WTC11 (cell line): ENCODE measurements around the gene CEP78. TPM values are rescaled to one million over a fixed set of nuclear protein-coding genes. Genes with fewer than 3 reads are reported as not detected.

Source experiments
- ATAC-seq: fragments of 200-7000 bp; cut with Tn5 transposase; 2 replicates; pipeline ENCODE4 v1.10.0; 2021; ENCODE audit warnings: mild to moderate bottlenecking, moderate library complexity
- CTCF ChIA-PET: fragments of 300-600 bp; sonication (Branson Sonifier 250); formaldehyde crosslinking; loops from one replicate; lab custom pipeline; 2021; ENCODE audit warnings: antibody characterized with exemption; lab: Charles Lee
- POLR2A ChIA-PET: fragments of 350-600 bp; sonication (Branson Sonifier 250); formaldehyde crosslinking; loops from one replicate; lab custom pipeline; 2021; ENCODE audit warnings: antibody characterized with exemption; lab: Charles Lee
- DNase-seq: peaks from one replicate; pipeline ENCODE4 v3.0.0; 2021; ENCODE audit warnings: low spot score
- H3K27ac Mint-ChIP-seq: 2 replicates; pipeline ENCODE4 v1.8.0; 2021; ENCODE audit warnings: mixed read lengths
- H3K27me3 Mint-ChIP-seq: 2 replicates; pipeline ENCODE4 v1.8.0; 2021; ENCODE audit warnings: low read depth, mild to moderate bottlenecking, moderate library complexity, mixed read lengths
- H3K36me3 Mint-ChIP-seq: 2 replicates; pipeline ENCODE4 v1.8.0; 2021; ENCODE audit warnings: mixed read lengths
- H3K4me1 Mint-ChIP-seq: 2 replicates; pipeline ENCODE4 v1.8.0; 2022; ENCODE audit warnings: mixed read lengths
- H3K4me3 Mint-ChIP-seq: 2 replicates; pipeline ENCODE4 v1.8.0; 2021; ENCODE audit warnings: mild to moderate bottlenecking, moderate library complexity, mixed read lengths
- H3K9me3 Mint-ChIP-seq: 2 replicates; pipeline ENCODE4 v1.8.0; 2021; ENCODE audit warnings: mixed read lengths
- CDX4 ChIP-seq: fragments of 250-450 bp; sonication (Bioruptor Pico); IDR thresholded peaks from 2 replicates; pipeline ENCODE4 v1.9.0; 2021; ENCODE audit warnings: moderate library complexity, mild to moderate bottlenecking, inconsistent platforms, borderline replicate concordance
- GTF2I ChIP-seq: fragments of 250-450 bp; sonication (Bioruptor Pico); conservative IDR thresholded peaks from 2 replicates; pipeline ENCODE4 v1.4.0; 2021; ENCODE audit warnings: mild to moderate bottlenecking
- KAT7 ChIP-seq: sonication (generic); formaldehyde crosslinking; IDR thresholded peaks from 2 replicates; pipeline ENCODE4 v1.8.1; 2023; ENCODE audit warnings: missing genetic modification reagents, mild to moderate bottlenecking, borderline replicate concordance
- MXD4 ChIP-seq: fragments of 250-450 bp; sonication (Bioruptor Pico); IDR thresholded peaks from 2 replicates; pipeline ENCODE4 v1.8.0; 2021; ENCODE audit warnings: mild to moderate bottlenecking, moderate library complexity, borderline replicate concordance
- NFE2L1 ChIP-seq: sonication (generic); formaldehyde crosslinking; IDR thresholded peaks from 2 replicates; pipeline ENCODE4 v1.8.1; 2023; ENCODE audit warnings: missing genetic modification reagents
- SOX15 ChIP-seq: fragments of 250-450 bp; sonication (Bioruptor Pico); IDR thresholded peaks from 2 replicates; pipeline ENCODE4 v1.9.0; 2021; ENCODE audit warnings: mild to moderate bottlenecking
- ZNF121 ChIP-seq: sonication (generic); formaldehyde crosslinking; IDR thresholded peaks from 2 replicates; pipeline ENCODE4 v1.8.0; 2023; ENCODE audit warnings: missing genetic modification reagents
- ZNF138 ChIP-seq: sonication (generic); formaldehyde crosslinking; conservative IDR thresholded peaks from 2 replicates; pipeline ENCODE4 v1.8.1; 2022; ENCODE audit warnings: mild to moderate bottlenecking, moderate library complexity, missing genetic modification reagents
- ZNF263 ChIP-seq: sonication (generic); formaldehyde crosslinking; IDR thresholded peaks from 2 replicates; pipeline ENCODE4 v1.8.1; 2022; ENCODE audit warnings: low read depth, mild to moderate bottlenecking, moderate library complexity, missing genetic modification reagents
- ZNF281 ChIP-seq: sonication (generic); formaldehyde crosslinking; IDR thresholded peaks from 2 replicates; pipeline ENCODE4 v1.8.0; 2023; ENCODE audit warnings: mild to moderate bottlenecking, missing genetic modification reagents
- ZNF416 ChIP-seq: fragments of 250-450 bp; sonication (Bioruptor Pico); IDR thresholded peaks from 2 replicates; pipeline ENCODE4 v1.9.0; 2021; ENCODE audit warnings: mild to moderate bottlenecking, inconsistent platforms
- ZNF532 ChIP-seq: fragments of 250-450 bp; sonication (Bioruptor Pico); IDR thresholded peaks from 2 replicates; pipeline ENCODE4 v1.9.0; 2021; ENCODE audit warnings: mild to moderate bottlenecking, borderline replicate concordance
- total RNA-seq: library from RNA; stranded (reverse); gene quantifications from 3 replicates; pipeline ENCODE4 v1.2.3, GENCODE V29; 2021
- TF ChIP-seq, protein P1 (sequence below): sonication (generic); formaldehyde crosslinking; conservative IDR thresholded peaks from 2 replicates; pipeline ENCODE4 v1.8.1; 2023; ENCODE audit warnings: mild to moderate bottlenecking, low read depth, missing genetic modification reagents, moderate library complexity
- TF ChIP-seq, protein P2 (sequence below): sonication (generic); formaldehyde crosslinking; conservative IDR thresholded peaks from 2 replicates; pipeline ENCODE4 v1.8.1; 2022; ENCODE audit warnings: mild to moderate bottlenecking, missing genetic modification reagents
- TF ChIP-seq, protein P3 (sequence below): fragments of 250-450 bp; sonication (Bioruptor Pico); IDR thresholded peaks from 2 replicates; pipeline ENCODE4 v2.1.2; 2022; ENCODE audit warnings: mild to moderate bottlenecking, moderate library complexity

Gene CEP78
- total RNA-seq, 1 experiment from 2014 or later, result 42.0 TPM

DNA sequence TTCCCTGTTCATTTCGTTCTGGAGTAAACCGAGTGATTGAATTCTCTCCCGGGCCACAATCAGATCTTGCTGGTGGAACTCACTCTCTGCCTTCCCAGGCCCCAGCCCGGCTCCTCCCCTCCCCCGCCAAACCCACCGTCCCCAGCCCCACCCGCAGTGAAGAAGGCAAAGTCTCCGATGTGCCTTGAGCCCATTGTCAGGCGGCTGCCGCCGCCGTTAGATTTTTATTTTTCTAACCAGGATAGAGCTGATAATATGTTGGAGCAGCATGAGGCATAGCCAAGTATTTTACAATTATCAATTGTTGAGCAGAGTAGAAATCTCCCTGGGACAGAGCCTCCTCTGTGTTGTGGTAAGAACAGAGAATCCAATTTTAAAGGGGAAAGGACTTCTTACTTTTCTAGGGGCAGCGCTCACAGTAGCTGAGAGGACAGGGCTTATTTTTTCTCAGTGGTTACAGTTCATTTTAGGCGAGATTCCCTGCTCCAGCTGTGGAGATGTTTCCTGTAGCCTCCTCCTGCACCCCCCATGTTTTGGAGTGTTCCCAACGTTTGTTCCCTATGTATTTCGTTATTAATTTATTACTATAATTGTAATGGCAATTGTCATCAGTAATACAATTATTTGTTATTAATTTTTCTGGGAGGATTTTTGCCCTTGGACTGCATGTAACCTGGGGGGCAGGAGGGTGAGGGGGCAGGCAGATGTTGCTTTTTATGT, 62.3 kb downstream of the CEP78 start:
- POLR2A ChIA-PET, result interaction anchor here (1.1 to 1.6 kb wide), 3 partner anchors 10 to 42 kb away, joined by 11 to 24 read pairs (median 16); no protein-coding TSS in a partner anchor
- Mint-ChIP-seq H3K4me3 (peak overlapping the region; percentile 91), H3K27ac (peak overlapping the region; percentile 89), H3K4me1 (peaks cover 31% of the 10 kb centered on the region), H3K9me3 (no peaks in the 10 kb centered on the region), H3K36me3 (peaks cover 31% of the 10 kb centered on the region), H3K27me3 (no peaks in the 10 kb centered on the region)
- no peak for TF ChIP-seq KAT7 (CRISPR knock-in tag)
- TF ChIP-seq CDX4 (CRISPR knock-in tag), result no peak
- TF ChIP-seq GTF2I, result no peak
- TF ChIP-seq, protein P1, sequence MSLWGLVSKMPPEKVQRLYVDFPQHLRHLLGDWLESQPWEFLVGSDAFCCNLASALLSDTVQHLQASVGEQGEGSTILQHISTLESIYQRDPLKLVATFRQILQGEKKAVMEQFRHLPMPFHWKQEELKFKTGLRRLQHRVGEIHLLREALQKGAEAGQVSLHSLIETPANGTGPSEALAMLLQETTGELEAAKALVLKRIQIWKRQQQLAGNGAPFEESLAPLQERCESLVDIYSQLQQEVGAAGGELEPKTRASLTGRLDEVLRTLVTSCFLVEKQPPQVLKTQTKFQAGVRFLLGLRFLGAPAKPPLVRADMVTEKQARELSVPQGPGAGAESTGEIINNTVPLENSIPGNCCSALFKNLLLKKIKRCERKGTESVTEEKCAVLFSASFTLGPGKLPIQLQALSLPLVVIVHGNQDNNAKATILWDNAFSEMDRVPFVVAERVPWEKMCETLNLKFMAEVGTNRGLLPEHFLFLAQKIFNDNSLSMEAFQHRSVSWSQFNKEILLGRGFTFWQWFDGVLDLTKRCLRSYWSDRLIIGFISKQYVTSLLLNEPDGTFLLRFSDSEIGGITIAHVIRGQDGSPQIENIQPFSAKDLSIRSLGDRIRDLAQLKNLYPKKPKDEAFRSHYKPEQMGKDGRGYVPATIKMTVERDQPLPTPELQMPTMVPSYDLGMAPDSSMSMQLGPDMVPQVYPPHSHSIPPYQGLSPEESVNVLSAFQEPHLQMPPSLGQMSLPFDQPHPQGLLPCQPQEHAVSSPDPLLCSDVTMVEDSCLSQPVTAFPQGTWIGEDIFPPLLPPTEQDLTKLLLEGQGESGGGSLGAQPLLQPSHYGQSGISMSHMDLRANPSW (CRISPR knock-in tag), result no peak
- TF ChIP-seq MXD4 (CRISPR knock-in tag), result no peak
- TF ChIP-seq ZNF281 (CRISPR knock-in tag), result no peak
- TF ChIP-seq, protein P2, sequence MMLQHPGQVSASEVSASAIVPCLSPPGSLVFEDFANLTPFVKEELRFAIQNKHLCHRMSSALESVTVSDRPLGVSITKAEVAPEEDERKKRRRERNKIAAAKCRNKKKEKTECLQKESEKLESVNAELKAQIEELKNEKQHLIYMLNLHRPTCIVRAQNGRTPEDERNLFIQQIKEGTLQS (CRISPR knock-in tag), result no peak
- peak; percentile 41 for DNase-seq
- CTCF ChIA-PET, result interaction anchor here (0.8 to 1.6 kb wide), 3 partner anchors 67 to 168 kb away, joined by 3 to 7 read pairs (median 4); no protein-coding TSS in a partner anchor
- 0 out of 2 replicates have a peak, but pooled peaks have one; percentile 1 for ATAC-seq

DNA sequence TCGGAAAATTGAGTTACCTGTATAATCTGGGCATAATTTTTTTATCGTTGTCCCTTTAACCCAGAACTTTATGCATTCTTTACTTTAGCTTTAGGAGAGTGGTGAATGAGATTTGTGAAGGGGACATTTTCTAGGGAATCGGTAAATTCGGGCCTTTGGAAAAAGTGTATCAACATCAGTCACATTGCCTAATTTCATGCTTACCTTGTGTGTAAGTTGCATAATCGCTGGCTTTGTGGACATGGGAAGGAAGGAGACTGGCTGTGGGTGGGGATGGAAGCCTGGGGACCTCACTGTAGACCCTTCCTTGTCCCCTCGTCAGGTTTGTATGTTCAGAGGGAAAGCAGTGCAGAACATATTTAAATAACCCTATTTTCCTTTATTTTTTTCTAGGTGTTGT, 64.3 kb downstream of the CEP78 start:
- ChIA-PET CTCF (no interaction called here), POLR2A (no interaction called here)
- Mint-ChIP-seq H3K36me3 (peaks cover 48% of the 10 kb centered on the region), H3K9me3 (no peaks in the 10 kb centered on the region), H3K27me3 (no peaks in the 10 kb centered on the region), H3K27ac (peak overlapping the region; percentile 31; the same call in 1 of the 2 replicates), H3K4me1 (peaks cover 26% of the 10 kb centered on the region), H3K4me3 (peak overlapping the region; percentile 24; the same call in 1 of the 2 replicates)
- ATAC-seq (no peak), DNase-seq (no peak)
- TF ChIP-seq, protein P2 (CRISPR knock-in tag), result no peak
- peak; percentile 16; the same call in 1 of the 2 replicates for TF ChIP-seq ZNF416 (CRISPR knock-in tag)
- TF ChIP-seq SOX15, result no peak

DNA sequence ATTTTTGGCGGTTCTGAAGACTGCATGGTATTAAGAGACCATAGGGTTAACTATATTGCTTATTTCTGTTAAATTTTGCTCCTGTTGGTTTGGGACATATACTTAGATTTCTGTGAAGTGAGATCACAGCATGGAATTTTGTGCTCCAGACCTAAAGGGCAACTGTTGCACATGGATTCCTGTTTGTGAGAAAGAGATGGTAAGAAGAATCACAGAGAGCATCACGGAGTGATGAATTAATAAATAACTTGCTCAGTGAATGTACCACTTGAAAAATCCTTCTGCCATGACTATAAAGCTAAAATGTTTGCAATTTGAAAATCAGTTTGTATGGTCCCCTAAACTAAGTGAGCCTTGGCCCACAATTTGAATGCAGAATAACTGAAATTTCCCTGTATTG, 65.6 kb downstream of the CEP78 start:
- H3K9me3 Mint-ChIP-seq, result no peaks in the 10 kb centered on the region
- no peak for DNase-seq
- ChIA-PET CTCF (no interaction called here), POLR2A (no interaction called here)
- H3K4me1 Mint-ChIP-seq, result peaks cover 14% of the 10 kb centered on the region
- H3K27ac Mint-ChIP-seq, result 0 out of 2 replicates have a peak overlapping the region, but pooled peaks have one; percentile 6
- H3K36me3 Mint-ChIP-seq, result peaks cover 61% of the 10 kb centered on the region
- no peak overlapping the region for H3K4me3 Mint-ChIP-seq
- no peak for ATAC-seq
- H3K27me3 Mint-ChIP-seq, result no peaks in the 10 kb centered on the region
- TF ChIP-seq ZNF138 (no peak), ZNF263 (no peak), ZNF532 (CRISPR knock-in tag) (no peak), ZNF121 (CRISPR knock-in tag) (no peak), NFE2L1 (CRISPR knock-in tag) (no peak)
- TF ChIP-seq, protein P3, sequence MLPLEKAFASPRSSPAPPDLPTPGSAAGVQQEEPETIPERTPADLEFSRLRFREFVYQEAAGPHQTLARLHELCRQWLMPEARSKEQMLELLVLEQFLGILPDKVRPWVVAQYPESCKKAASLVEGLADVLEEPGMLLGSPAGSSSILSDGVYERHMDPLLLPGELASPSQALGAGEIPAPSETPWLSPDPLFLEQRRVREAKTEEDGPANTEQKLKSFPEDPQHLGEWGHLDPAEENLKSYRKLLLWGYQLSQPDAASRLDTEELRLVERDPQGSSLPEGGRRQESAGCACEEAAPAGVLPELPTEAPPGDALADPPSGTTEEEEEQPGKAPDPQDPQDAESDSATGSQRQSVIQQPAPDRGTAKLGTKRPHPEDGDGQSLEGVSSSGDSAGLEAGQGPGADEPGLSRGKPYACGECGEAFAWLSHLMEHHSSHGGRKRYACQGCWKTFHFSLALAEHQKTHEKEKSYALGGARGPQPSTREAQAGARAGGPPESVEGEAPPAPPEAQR (CRISPR knock-in tag), result no peak
